ENCODE results near the gene KCND3.

The KCND3 gene

GRCh38 chr1:111878649-111879048 lies 110.8 kb downstream of the KCND3 start:
- FAIRE-seq, result no peak

- no peak for FAIRE-seq
These were observed 111.4 kb downstream of the KCND3 start for GRCh38 chr1:111878091-111878490.

- FAIRE-seq, result no peak
These were observed 112.8 kb downstream of the KCND3 start for GRCh38 chr1:111876631-111877030.

- FAIRE-seq, result peak; percentile 65
These were observed 113.8 kb downstream of the KCND3 start for GRCh38 chr1:111875640-111876039.

GRCh38 chr1:111873460-111874030 lies 115.9 kb downstream of the KCND3 start:
- no peak for FAIRE-seq

GRCh38 chr1:111870181-111870580 lies 119.3 kb downstream of the KCND3 start:
- no peak for FAIRE-seq

DNA sequence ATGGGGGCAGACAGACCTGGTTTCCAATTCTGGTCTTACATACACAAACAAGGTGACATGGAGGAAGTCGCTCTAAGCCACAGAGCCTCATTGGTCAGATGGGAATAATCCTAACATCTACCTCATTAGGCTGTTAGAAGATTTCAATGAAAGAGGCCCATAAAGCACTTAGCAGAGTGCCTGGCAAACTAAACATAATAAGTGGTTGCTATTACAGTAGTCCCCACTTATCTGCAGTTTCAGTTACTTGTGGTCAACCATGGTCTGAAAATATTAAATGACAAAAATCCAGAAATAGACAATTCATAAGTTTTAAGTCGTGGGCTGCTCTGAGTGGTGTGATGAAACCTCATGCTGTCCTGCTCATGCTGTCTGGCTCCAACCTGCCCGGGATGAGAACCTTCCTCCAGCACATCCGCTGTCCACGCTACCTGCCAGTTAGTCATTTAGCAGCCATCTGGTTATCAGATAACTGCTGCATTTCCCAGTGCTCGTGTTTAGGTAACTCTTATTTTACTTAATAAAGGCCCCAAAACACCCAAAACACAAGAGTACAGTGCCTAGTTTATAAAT lies 121.5 kb downstream of the KCND3 start:
- FAIRE-seq, result no peak

GRCh38 chr1:111864862-111865261 lies 124.6 kb downstream of the KCND3 start:
- FAIRE-seq, result no peak

DNA sequence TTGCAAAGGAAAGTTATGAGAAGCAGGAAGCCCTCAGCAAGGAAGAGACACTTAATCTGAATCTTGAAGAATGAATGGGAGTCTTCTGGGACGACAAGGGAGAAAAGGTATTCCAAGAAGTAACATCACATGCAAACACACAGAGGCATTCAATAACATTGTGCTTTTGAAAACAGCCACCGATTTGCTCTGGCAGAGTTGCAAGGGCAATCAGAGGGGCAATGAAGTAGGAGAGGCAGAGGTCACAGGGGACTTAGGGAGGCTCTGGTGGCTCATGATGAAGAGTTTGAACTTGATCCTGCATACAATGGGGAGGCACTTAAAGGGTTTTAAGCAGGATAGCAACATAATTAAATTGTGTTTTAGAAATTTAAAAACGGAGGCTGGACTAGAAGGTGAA lies 126.1 kb downstream of the KCND3 start:
- no peak for FAIRE-seq

- FAIRE-seq, result no peak
These were observed 126.9 kb downstream of the KCND3 start for GRCh38 chr1:111862599-111862998.

GRCh38 chr1:111861523-111861922 lies 127.9 kb downstream of the KCND3 start:
- FAIRE-seq, result no peak

DNA sequence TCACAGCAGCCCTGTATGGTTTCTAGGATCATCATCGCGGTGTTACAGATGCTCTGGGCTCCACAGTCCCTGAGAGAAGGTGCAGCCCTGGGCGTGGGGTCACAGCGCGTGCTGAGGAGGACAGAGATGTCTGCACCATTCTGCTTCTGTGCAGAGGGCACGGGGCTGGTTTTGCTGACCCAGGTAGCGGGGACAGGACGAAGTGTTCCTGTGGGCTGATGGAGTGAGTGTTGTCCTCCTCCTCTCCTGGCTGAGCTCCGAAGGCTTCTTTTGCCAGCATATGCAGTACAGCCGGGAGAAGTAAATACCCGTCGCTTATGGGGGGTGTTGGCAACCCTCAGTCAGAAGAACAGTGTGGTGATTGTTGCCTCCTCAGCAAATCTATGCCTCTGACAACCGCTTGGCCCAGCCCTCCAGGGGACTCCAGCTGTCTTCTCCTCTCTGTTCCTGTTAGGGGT lies 132.2 kb downstream of the KCND3 start:
- FAIRE-seq, result no peak

DNA sequence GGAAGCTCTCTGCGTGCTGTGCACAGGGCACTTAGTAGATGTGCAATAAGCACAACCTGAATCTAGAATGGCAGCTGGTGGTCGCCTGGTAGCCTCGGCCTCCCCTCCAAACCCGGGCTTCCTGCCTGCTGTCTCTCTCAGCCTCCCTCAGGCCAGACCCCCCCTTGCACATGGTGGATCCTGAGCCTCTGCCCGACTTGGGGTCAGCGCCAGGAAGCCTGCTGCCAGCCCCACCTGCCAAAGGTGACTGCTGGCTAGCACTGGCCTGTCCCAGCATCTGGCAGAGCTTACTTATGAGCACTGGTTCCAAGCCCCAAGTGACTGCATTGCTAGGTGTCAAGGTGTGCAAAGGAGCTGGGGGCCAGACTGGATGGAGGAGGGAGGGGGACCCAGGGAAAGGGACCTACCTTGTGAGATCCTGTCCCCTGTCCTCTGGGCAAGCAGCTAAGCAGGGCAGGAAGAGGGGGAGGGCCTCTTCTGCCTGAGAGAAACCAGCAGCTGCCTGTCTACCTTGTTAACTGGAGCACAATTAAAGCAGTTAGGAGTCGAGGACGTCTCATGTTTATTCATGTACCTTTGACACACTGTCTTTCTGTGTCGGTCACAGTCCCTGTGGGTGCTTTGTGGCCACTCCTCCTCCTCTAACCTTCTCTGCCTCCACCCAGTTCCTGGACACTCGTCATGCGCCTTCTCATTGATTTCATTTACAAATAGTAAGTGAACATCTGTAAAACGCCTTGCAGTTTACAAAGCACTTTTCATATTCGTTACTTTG lies 132.9 kb downstream of the KCND3 start:
- FAIRE-seq, result no peak

DNA sequence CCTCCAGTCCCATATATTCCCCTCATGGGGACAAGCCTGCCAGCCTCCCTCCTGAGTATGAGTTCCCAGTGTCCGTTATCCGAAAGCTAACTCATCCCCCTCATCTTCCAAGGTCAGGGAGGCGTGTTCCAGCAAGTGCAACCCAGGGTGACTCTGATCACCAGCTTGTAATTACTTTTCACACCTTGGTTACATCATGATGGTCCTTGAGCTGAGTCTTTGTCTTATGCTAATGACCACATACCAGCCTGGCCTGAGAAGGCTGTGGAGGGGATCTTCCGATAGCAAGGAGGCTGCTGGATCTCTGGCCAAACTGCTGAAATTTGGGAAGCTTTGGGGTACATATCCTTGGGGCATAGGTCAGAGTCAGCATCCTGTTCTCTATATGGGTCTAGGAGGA lies 134.2 kb downstream of the KCND3 start:
- no peak for FAIRE-seq

DNA sequence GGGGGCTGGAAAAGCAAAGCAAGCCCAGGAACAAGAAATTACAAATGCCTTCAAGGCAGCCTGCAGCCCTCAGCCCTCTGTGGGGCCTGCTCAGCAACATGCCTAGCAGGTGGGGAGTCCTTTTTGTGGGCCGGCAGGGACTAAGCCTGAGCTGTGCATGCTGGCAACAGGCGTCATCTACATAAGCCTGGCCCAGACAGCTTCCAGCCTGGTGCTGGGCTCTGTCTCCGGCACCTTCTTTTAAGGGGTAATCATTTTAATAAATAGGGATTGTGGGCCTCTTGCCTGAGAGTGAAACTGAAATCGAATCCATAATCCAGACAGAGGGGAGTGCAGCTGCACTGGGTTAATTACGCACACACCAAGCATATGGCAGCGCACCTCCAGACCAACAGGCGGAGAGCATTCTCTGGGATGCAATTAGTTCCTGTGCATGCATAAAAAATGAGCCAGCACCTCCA lies 137.2 kb downstream of the KCND3 start:
- FAIRE-seq, result no peak

DNA sequence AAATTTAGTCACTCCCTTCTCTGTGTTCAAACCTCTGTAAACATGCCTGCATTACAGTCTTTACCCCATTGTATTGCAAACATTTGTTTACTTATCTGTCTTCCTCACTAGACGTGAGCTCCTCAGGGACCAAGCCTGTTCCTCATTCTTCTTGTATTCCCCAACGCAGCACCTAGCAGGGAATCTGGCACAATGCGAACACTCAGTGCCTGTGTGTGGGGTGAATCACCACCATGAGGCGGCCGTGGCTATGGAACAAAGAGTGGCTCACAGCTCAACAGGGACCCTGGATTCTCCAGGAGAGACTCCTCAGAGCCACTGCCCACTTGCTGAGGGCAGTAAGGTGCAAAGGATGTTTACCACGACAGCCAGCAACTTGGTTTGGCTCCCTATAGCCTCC lies 137.9 kb downstream of the KCND3 start:
- no peak for FAIRE-seq

- FAIRE-seq, result no peak
These were observed 139.4 kb downstream of the KCND3 start for GRCh38 chr1:111850109-111850508.

DNA sequence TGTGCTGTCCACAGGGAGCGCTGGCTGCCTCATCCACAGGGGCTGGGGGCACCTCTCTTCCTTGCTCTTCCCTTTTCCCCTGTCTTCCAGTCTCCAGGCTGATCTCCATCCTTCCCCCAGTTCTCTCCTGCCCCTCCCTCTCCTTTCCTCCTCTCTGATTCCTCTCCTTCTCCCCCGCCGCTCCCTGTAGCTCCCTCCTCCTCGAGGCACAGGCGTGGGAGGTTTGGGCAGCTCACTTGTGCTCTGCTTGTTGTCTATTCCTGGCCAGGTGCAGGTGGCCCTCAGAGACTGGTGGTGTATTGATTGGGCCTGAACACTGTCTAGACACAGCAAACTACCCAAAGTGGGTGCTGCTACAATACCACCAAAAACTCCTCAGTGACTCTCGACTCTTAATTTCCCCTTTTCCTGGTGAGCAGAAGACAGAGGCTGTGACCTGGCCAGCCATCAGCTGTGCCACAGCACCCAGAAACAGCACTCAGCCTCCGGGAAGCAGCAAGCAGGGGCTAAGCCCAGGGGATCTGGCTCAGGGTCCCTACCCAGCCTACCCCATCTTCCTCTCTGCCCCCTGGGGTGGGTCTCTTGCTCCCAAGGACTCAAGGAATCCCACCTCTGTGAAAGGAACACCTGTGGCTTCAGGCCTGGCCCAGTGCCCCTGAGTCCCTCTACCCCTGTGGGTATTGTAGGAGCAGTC lies 140.5 kb downstream of the KCND3 start:
- FAIRE-seq, result no peak

GRCh38 chr1:111847466-111847865 lies 142.0 kb downstream of the KCND3 start:
- FAIRE-seq, result no peak

GRCh38 chr1:111846842-111847241 lies 142.6 kb downstream of the KCND3 start:
- no peak for FAIRE-seq

GRCh38 chr1:111843177-111843576 lies 146.3 kb downstream of the KCND3 start:
- no peak for FAIRE-seq

DNA sequence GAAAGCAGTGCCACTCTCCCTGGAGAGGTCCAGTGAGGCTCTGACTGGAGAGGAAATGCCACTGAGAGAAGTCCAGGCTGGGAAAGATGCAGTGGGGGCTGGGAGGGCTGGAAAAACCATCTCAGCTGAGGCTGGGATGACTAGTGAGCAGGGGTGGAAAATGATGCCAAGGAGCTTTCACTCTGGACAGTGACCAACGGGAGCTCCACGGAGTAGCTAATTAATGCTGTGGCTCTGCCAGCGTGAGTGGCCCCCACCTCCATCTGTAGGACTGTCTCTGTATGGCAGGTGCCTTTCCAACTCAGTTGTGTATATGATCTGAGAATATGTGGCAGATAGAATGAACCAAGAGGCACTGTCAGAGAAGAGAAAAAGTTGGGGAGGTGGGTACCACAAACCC lies 147.1 kb downstream of the KCND3 start:
- no peak for FAIRE-seq

- FAIRE-seq, result no peak
These were observed 147.7 kb downstream of the KCND3 start for GRCh38 chr1:111841746-111842145.

GRCh38 chr1:111841189-111841588 lies 148.3 kb downstream of the KCND3 start:
- FAIRE-seq, result no peak

Data from islet of Langerhans (tissue), 1 donor.